Hematopoietic multipotent progenitor cell treated with erythropoietin and hydrocortisone succinate and interleukin-3 and kit ligand, for 4 days (in vitro differentiated cells): Measurements from ENCODE around the gene JCAD.
A peak's percentile ranks its signal among the peaks of the same experiment; 100 is the strongest.

Source experiments
- DNase-seq: peaks from one replicate; pipeline ENCODE4 v3.0.0-alpha.2; 2015

JCAD gene

GRCh38 chr10:30073767-30074060, 14.3 kb upstream of the JCAD start:
- no peak for DNase-seq

- DNase-seq, result no peak
Observed at GRCh38 chr10:30073045-30073766, 13.8 kb upstream of the JCAD start.

- no peak for DNase-seq
Observed at GRCh38 chr10:30072068-30072467, 12.7 kb upstream of the JCAD start.

GRCh38 chr10:30070001-30070685, 10.8 kb upstream of the JCAD start:
- peak; percentile 75 for DNase-seq

GRCh38 chr10:30068492-30069223, 9.3 kb upstream of the JCAD start:
- no peak for DNase-seq

- no peak for DNase-seq
Observed at GRCh38 chr10:30063099-30063498, 3.7 kb upstream of the JCAD start.

GRCh38 chr10:30062582-30062981, 3.2 kb upstream of the JCAD start:
- DNase-seq, result no peak

- no peak for DNase-seq
Observed at GRCh38 chr10:30062090-30062489, 2.7 kb upstream of the JCAD start.

- no peak for DNase-seq
Observed at GRCh38 chr10:30058570-30059132, 735 bp downstream of the JCAD start.

GRCh38 chr10:30057894-30058556, 1.4 kb downstream of the JCAD start:
- no peak for DNase-seq

GRCh38 chr10:30057421-30057841, 2.0 kb downstream of the JCAD start:
- no peak for DNase-seq

GRCh38 chr10:30056767-30057355, 2.5 kb downstream of the JCAD start:
- DNase-seq, result no peak

GRCh38 chr10:30056281-30056680, 3.1 kb downstream of the JCAD start:
- DNase-seq, result no peak

GRCh38 chr10:30055226-30055662, 4.1 kb downstream of the JCAD start:
- no peak for DNase-seq

GRCh38 chr10:30052062-30052461, 7.3 kb downstream of the JCAD start:
- DNase-seq, result no peak

GRCh38 chr10:30051220-30051619, 8.2 kb downstream of the JCAD start:
- DNase-seq, result no peak

- no peak for DNase-seq
Observed at GRCh38 chr10:30050411-30050810, 9.0 kb downstream of the JCAD start.

GRCh38 chr10:30048768-30049517, 10.4 kb downstream of the JCAD start:
- peak; percentile 29 for DNase-seq

- DNase-seq, result no peak
Observed at GRCh38 chr10:30047924-30048531, 11.4 kb downstream of the JCAD start.

GRCh38 chr10:30047430-30047829, 12.0 kb downstream of the JCAD start:
- DNase-seq, result no peak

GRCh38 chr10:30046476-30046875, 12.9 kb downstream of the JCAD start:
- no peak for DNase-seq

GRCh38 chr10:30045961-30046360, 13.4 kb downstream of the JCAD start:
- no peak for DNase-seq
